ENCODE data around the gene PDE9A. TPM values are rescaled to one million over a fixed set of nuclear protein-coding genes. Genes with fewer than 3 reads are reported as not detected.

PDE9A gene
- total and polyA plus RNA-seq, 2 experiments from 2014 or later: 26.5 to 31.1 TPM

DNA sequence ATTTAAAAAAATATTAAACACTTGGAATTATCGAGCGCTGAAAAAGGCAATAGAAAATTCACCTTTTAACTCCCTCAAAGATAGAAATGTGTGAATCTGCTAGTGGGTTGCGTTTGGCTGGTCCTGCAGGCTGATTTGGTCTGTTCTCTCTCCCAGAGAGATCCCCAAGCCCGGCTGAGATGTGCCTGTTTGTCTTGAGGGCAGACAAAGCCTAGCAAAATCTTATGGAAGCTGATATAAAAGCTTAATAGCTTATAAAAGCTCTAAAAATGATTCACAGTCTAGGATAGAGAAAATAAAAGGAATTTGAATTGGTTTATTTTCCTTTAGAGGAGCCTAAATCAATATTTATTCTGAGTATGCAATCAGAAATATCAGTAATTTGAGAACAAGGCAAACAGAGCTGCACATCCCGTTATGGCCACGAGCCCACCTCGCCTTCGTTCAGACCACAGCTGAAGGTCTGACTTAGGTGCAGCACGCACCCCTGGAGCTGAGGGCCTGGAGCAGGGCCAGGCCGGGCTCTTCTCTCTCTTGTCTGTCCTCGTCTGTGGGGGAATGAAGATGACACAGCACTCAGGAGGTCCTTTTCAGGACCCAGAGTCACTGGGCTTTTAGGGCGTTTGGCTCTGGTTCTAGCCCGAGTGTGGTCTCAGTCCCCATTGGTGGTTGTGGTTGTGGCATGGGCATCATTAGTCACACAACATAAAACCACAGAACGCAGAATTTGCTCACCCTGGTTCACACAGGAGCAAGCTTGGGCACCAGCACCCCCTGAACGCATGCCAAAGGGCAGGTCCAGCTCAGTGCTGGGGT, 18.6 kb downstream of the PDE9A start:
- H3K27ac ChIP-seq (ENCODE audit: low read depth): 0 out of 2 replicates have a peak overlapping the region, but pooled peaks have one; percentile 58
- ATAC-seq: no peak
- peaks cover 6% of the 10 kb centered on the region; the same call in 2 of the 3 replicates for H3K36me3 Mint-ChIP-seq (ENCODE audit: low read depth)

More for the DNA sequence above, 18.6 kb downstream of the PDE9A start:
- peaks cover 67% of the 10 kb centered on the region for H3K4me1 Mint-ChIP-seq
- H3K27me3 Mint-ChIP-seq (ENCODE audit: insufficient read depth, low read depth, poor library complexity): no peaks in the 10 kb centered on the region
- H3K27ac Mint-ChIP-seq: no peak overlapping the region
- Histone ChIP-seq H3K27me3 (ENCODE audit: insufficient read depth) (no peaks in the 10 kb centered on the region), H3K79me2 (replicated peaks; ENCODE audit: insufficient read depth) (peaks cover 47% of the 10 kb centered on the region), H3K9me2 (ENCODE audit: insufficient read depth) (no peaks in the 10 kb centered on the region), H3K4me1 (ENCODE audit: insufficient read depth) (peaks cover 30% of the 10 kb centered on the region), H3K4me3 (no peak overlapping the region), H3F3A (replicated peaks; ENCODE audit: low read depth) (peaks cover 17% of the 10 kb centered on the region; the same call in 1 of the 2 replicates), H4K20me1 (replicated peaks; ENCODE audit: insufficient read depth) (peaks cover 32% of the 10 kb centered on the region), H2AFZ (no peak overlapping the region), H3K4me2 (no peak overlapping the region), H3K36me3 (ENCODE audit: insufficient read depth) (no peaks in the 10 kb centered on the region)
- DNase-seq (ENCODE audit: low spot score): no peak
- TF ChIP-seq, protein P1, sequence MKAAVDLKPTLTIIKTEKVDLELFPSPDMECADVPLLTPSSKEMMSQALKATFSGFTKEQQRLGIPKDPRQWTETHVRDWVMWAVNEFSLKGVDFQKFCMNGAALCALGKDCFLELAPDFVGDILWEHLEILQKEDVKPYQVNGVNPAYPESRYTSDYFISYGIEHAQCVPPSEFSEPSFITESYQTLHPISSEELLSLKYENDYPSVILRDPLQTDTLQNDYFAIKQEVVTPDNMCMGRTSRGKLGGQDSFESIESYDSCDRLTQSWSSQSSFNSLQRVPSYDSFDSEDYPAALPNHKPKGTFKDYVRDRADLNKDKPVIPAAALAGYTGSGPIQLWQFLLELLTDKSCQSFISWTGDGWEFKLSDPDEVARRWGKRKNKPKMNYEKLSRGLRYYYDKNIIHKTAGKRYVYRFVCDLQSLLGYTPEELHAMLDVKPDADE (IDR thresholded peaks at IDR 0.05): no peak
- TF ChIP-seq JUNB (IDR thresholded peaks at IDR 0.05; ENCODE audit: unreplicated experiment) (no peak), EZH2phosphoT487 (IDR thresholded peaks at IDR 0.05; ENCODE audit: unreplicated experiment) (no peak), EZH2 (IDR thresholded peaks at IDR 0.05; ENCODE audit: low read depth, unreplicated experiment) (no peak), ZNF114 (CRISPR knock-in tag; IDR thresholded peaks at IDR 0.05) (no peak), ZNF331 (CRISPR knock-in tag; IDR thresholded peaks at IDR 0.05; ENCODE audit: low read depth) (no peak), NANOG (IDR thresholded peaks at IDR 0.05; ENCODE audit: borderline replicate concordance) (no peak), CREB1 (CRISPR knock-in tag; IDR thresholded peaks at IDR 0.05; ENCODE audit: low read depth) (no peak), POLR2AphosphoS5 (IDR thresholded peaks at IDR 0.05; ENCODE audit: low read depth) (no peak), STAT1 (IDR thresholded peaks at IDR 0.05; ENCODE audit: unreplicated experiment) (no peak)
- TF ChIP-seq, protein P2, sequence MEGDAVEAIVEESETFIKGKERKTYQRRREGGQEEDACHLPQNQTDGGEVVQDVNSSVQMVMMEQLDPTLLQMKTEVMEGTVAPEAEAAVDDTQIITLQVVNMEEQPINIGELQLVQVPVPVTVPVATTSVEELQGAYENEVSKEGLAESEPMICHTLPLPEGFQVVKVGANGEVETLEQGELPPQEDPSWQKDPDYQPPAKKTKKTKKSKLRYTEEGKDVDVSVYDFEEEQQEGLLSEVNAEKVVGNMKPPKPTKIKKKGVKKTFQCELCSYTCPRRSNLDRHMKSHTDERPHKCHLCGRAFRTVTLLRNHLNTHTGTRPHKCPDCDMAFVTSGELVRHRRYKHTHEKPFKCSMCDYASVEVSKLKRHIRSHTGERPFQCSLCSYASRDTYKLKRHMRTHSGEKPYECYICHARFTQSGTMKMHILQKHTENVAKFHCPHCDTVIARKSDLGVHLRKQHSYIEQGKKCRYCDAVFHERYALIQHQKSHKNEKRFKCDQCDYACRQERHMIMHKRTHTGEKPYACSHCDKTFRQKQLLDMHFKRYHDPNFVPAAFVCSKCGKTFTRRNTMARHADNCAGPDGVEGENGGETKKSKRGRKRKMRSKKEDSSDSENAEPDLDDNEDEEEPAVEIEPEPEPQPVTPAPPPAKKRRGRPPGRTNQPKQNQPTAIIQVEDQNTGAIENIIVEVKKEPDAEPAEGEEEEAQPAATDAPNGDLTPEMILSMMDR (conservative IDR thresholded peaks at IDR 0.05; ENCODE audit: low read depth in 2 of 2): no peak
- TF ChIP-seq, protein P3, sequence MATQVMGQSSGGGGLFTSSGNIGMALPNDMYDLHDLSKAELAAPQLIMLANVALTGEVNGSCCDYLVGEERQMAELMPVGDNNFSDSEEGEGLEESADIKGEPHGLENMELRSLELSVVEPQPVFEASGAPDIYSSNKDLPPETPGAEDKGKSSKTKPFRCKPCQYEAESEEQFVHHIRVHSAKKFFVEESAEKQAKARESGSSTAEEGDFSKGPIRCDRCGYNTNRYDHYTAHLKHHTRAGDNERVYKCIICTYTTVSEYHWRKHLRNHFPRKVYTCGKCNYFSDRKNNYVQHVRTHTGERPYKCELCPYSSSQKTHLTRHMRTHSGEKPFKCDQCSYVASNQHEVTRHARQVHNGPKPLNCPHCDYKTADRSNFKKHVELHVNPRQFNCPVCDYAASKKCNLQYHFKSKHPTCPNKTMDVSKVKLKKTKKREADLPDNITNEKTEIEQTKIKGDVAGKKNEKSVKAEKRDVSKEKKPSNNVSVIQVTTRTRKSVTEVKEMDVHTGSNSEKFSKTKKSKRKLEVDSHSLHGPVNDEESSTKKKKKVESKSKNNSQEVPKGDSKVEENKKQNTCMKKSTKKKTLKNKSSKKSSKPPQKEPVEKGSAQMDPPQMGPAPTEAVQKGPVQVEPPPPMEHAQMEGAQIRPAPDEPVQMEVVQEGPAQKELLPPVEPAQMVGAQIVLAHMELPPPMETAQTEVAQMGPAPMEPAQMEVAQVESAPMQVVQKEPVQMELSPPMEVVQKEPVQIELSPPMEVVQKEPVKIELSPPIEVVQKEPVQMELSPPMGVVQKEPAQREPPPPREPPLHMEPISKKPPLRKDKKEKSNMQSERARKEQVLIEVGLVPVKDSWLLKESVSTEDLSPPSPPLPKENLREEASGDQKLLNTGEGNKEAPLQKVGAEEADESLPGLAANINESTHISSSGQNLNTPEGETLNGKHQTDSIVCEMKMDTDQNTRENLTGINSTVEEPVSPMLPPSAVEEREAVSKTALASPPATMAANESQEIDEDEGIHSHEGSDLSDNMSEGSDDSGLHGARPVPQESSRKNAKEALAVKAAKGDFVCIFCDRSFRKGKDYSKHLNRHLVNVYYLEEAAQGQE (IDR thresholded peaks at IDR 0.05; ENCODE audit: unreplicated experiment): no peak
- TF ChIP-seq, protein P4, sequence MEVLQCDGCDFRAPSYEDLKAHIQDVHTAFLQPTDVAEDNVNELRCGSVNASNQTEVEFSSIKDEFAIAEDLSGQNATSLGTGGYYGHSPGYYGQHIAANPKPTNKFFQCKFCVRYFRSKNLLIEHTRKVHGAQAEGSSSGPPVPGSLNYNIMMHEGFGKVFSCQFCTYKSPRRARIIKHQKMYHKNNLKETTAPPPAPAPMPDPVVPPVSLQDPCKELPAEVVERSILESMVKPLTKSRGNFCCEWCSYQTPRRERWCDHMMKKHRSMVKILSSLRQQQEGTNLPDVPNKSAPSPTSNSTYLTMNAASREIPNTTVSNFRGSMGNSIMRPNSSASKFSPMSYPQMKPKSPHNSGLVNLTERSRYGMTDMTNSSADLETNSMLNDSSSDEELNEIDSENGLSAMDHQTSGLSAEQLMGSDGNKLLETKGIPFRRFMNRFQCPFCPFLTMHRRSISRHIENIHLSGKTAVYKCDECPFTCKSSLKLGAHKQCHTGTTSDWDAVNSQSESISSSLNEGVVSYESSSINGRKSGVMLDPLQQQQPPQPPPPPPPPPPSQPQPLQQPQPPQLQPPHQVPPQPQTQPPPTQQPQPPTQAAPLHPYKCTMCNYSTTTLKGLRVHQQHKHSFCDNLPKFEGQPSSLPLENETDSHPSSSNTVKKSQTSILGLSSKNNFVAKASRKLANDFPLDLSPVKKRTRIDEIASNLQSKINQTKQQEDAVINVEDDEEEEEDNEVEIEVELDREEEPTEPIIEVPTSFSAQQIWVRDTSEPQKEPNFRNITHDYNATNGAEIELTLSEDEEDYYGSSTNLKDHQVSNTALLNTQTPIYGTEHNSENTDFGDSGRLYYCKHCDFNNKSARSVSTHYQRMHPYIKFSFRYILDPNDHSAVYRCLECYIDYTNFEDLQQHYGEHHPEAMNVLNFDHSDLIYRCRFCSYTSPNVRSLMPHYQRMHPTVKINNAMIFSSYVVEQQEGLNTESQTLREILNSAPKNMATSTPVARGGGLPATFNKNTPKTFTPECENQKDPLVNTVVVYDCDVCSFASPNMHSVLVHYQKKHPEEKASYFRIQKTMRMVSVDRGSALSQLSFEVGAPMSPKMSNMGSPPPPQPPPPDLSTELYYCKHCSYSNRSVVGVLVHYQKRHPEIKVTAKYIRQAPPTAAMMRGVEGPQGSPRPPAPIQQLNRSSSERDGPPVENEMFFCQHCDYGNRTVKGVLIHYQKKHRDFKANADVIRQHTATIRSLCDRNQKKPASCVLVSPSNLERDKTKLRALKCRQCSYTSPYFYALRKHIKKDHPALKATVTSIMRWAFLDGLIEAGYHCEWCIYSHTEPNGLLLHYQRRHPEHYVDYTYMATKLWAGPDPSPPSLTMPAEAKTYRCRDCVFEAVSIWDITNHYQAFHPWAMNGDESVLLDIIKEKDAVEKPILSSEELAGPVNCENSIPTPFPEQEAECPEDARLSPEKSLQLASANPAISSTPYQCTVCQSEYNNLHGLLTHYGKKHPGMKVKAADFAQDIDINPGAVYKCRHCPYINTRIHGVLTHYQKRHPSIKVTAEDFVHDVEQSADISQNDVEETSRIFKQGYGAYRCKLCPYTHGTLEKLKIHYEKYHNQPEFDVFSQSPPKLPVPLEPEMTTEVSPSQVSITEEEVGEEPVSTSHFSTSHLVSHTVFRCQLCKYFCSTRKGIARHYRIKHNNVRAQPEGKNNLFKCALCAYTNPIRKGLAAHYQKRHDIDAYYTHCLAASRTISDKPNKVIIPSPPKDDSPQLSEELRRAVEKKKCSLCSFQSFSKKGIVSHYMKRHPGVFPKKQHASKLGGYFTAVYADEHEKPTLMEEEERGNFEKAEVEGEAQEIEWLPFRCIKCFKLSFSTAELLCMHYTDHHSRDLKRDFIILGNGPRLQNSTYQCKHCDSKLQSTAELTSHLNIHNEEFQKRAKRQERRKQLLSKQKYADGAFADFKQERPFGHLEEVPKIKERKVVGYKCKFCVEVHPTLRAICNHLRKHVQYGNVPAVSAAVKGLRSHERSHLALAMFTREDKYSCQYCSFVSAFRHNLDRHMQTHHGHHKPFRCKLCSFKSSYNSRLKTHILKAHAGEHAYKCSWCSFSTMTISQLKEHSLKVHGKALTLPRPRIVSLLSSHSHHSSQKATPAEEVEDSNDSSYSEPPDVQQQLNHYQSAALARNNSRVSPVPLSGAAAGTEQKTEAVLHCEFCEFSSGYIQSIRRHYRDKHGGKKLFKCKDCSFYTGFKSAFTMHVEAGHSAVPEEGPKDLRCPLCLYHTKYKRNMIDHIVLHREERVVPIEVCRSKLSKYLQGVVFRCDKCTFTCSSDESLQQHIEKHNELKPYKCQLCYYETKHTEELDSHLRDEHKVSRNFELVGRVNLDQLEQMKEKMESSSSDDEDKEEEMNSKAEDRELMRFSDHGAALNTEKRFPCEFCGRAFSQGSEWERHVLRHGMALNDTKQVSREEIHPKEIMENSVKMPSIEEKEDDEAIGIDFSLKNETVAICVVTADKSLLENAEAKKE (CRISPR knock-in tag; IDR thresholded peaks at IDR 0.05): no peak
- H3K9me3 Mint-ChIP-seq: no peaks in the 10 kb centered on the region
- no peak overlapping the region for H3K4me3 Mint-ChIP-seq
